ENCODE data around the gene CORIN.

The CORIN gene

DNA sequence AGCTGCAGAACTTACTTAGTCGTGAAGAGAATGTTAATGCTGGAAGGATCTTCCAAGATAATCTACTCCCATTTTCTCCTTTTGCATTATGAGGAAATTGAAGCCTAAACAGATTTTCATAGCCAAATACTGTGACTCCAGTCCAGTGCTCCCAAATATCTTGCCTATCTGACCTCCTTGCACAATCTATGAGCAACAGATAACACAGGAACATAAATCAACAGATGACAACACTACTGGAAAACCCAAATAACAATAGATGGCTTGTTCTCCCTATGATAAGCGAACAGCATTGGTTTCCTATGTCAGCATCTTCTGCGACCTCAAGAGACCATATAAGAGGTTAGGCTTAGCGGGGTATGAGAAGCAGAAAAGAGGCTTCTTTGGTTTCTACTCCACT lies 88.0 kb downstream of the CORIN start:
- Histone ChIP-seq H3K27me3 (ENCODE audit: control insufficient read depth in 2 of 2, insufficient read depth in 2 of 2, low read length in 2 of 2) (no peaks in the 10 kb centered on the region), H3K27ac (ENCODE audit: low read depth in 2 of 2, low read length in 2 of 2) (no peak overlapping the region), H3K9me3 (ENCODE audit: control insufficient read depth in 2 of 2, low read length in 2 of 2) (no peaks in the 10 kb centered on the region), H3K36me3 (ENCODE audit: control insufficient read depth in 2 of 2, insufficient read depth in 2 of 2, low read length in 2 of 2) (no peaks in the 10 kb centered on the region), H3K9ac (ENCODE audit: low read depth in 1 of 2, low read length in 2 of 2) (no peak overlapping the region), H3K4me3 (ENCODE audit: low read length in 2 of 2) (no peak overlapping the region), H3K4me1 (ENCODE audit: control insufficient read depth in 2 of 2, insufficient read depth in 2 of 2, low read length in 2 of 2) (no peaks in the 10 kb centered on the region)

DNA sequence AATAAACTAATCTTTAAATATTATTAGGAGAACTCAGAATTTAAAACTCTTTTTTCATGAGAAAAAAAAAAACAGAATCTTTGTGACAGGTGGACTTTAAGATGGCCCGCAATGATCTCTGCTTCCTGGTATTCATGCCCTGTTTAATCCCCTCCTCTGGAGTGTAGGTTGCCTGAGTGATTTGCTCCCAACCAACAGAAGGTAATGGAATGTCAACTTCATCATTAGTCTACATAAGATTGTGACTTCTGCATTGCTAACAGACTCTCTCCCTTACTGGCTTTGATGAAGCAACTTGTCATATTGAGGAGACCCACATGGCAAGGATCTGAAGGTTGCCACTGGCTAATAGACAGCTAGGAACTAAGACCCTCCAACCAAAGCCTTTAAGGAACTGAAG lies 88.8 kb downstream of the CORIN start:
- Histone ChIP-seq H3K9ac (ENCODE audit: low read depth in 1 of 2, low read length in 2 of 2) (no peak overlapping the region), H3K4me1 (ENCODE audit: control insufficient read depth in 2 of 2, insufficient read depth in 2 of 2, low read length in 2 of 2) (no peaks in the 10 kb centered on the region), H3K27ac (ENCODE audit: low read depth in 2 of 2, low read length in 2 of 2) (no peak overlapping the region), H3K27me3 (ENCODE audit: control insufficient read depth in 2 of 2, insufficient read depth in 2 of 2, low read length in 2 of 2) (no peaks in the 10 kb centered on the region), H3K4me3 (ENCODE audit: low read length in 2 of 2) (no peak overlapping the region), H3K36me3 (ENCODE audit: control insufficient read depth in 2 of 2, insufficient read depth in 2 of 2, low read length in 2 of 2) (no peaks in the 10 kb centered on the region), H3K9me3 (ENCODE audit: control insufficient read depth in 2 of 2, low read length in 2 of 2) (no peaks in the 10 kb centered on the region)

DNA sequence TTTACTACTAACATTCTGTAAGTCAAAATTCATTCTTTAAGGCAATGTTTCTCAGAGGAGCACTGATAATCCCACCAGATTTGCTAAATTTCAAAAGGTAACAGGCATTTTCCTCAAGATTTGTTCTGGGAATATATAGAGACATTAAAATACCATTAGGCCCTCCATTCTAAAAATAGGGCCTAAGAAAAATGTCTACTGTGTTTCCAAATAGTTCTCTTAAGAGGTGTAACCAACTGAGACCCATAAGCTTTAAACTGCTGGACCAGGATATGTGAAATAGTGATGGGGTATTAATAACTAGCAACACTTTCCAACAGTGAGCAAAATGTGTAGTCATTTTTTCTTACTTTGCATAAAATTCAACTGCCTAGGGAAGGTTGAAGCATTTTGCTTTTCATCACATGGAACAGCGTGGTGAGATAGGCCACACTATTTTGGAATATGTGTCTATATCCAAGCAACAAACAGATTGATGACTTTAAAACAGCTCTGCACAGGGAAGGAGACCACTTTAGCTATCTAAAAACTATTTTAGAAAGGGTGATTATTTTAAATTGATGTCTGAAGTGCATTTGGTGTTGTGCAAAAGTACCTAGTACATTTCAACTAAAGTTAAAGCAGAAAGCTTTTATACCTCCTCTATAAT lies 89.9 kb downstream of the CORIN start:
- H3K4me3 ChIP-seq (ENCODE audit: low read length in 2 of 2) = no peak overlapping the region
- no peak overlapping the region for H3K27ac ChIP-seq (ENCODE audit: low read depth in 2 of 2, low read length in 2 of 2)
- H3K9me3 ChIP-seq (ENCODE audit: control insufficient read depth in 2 of 2, low read length in 2 of 2) = no peaks in the 10 kb centered on the region
- H3K36me3 ChIP-seq (ENCODE audit: control insufficient read depth in 2 of 2, insufficient read depth in 2 of 2, low read length in 2 of 2) = no peaks in the 10 kb centered on the region
- no peak overlapping the region for H3K9ac ChIP-seq (ENCODE audit: low read depth in 1 of 2, low read length in 2 of 2)
- H3K4me1 ChIP-seq (ENCODE audit: control insufficient read depth in 2 of 2, insufficient read depth in 2 of 2, low read length in 2 of 2) = no peaks in the 10 kb centered on the region
- H3K27me3 ChIP-seq (ENCODE audit: control insufficient read depth in 2 of 2, insufficient read depth in 2 of 2, low read length in 2 of 2) = no peaks in the 10 kb centered on the region

DNA sequence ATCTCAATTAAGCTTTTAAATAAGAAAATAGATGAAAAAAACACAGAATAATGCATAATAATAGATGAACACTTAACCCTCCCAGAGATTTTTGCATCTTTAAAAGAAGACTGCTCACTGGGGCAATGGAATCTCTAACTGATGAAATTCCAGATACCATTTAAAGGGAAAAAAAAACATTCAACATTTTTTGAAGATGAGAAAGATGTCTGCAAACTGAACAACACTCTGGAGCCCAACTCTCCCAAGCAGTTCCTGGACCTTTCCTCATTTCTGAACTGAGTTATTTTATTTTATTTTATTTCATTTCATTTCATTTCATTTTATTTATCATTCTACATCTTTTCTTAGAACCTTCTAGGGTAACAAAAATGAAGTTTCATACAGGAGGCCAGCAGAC lies 90.7 kb downstream of the CORIN start:
- H3K27me3 ChIP-seq (ENCODE audit: control insufficient read depth in 2 of 2, insufficient read depth in 2 of 2, low read length in 2 of 2) = no peaks in the 10 kb centered on the region

DNA sequence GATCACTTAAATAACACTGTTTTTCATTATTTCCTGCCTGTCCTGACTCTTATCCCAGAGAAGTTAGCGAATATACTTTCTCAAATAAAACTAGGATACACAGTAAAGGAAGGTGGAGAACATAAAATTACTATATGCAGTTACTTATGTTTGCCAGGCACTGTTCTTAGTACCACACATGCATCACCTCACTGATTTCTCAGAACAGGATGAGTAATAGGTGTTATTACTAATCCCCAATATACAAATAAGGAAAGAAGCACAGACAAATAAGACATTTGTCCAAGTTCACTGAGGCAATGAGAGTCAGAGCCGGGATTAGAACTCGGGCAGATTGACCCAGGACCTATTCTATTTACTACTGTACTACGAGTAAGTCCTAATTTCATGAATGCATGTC lies 91.7 kb downstream of the CORIN start:
- no peaks in the 10 kb centered on the region for H3K4me1 ChIP-seq (ENCODE audit: control insufficient read depth in 2 of 2, insufficient read depth in 2 of 2, low read length in 2 of 2)
- no peak overlapping the region for H3K27ac ChIP-seq (ENCODE audit: low read depth in 2 of 2, low read length in 2 of 2)
- no peak overlapping the region for H3K9ac ChIP-seq (ENCODE audit: low read depth in 1 of 2, low read length in 2 of 2)
- no peaks in the 10 kb centered on the region for H3K36me3 ChIP-seq (ENCODE audit: control insufficient read depth in 2 of 2, insufficient read depth in 2 of 2, low read length in 2 of 2)
- no peaks in the 10 kb centered on the region for H3K9me3 ChIP-seq (ENCODE audit: control insufficient read depth in 2 of 2, low read length in 2 of 2)
- no peaks in the 10 kb centered on the region for H3K27me3 ChIP-seq (ENCODE audit: control insufficient read depth in 2 of 2, insufficient read depth in 2 of 2, low read length in 2 of 2)
- H3K4me3 ChIP-seq (ENCODE audit: low read length in 2 of 2) = no peak overlapping the region

More for the DNA sequence above, 90.7 kb downstream of the CORIN start:
- Histone ChIP-seq H3K9ac (ENCODE audit: low read depth in 1 of 2, low read length in 2 of 2) (no peak overlapping the region), H3K4me3 (ENCODE audit: low read length in 2 of 2) (no peak overlapping the region), H3K36me3 (ENCODE audit: control insufficient read depth in 2 of 2, insufficient read depth in 2 of 2, low read length in 2 of 2) (no peaks in the 10 kb centered on the region), H3K27ac (ENCODE audit: low read depth in 2 of 2, low read length in 2 of 2) (no peak overlapping the region), H3K9me3 (ENCODE audit: control insufficient read depth in 2 of 2, low read length in 2 of 2) (no peaks in the 10 kb centered on the region), H3K4me1 (ENCODE audit: control insufficient read depth in 2 of 2, insufficient read depth in 2 of 2, low read length in 2 of 2) (no peaks in the 10 kb centered on the region)

DNA sequence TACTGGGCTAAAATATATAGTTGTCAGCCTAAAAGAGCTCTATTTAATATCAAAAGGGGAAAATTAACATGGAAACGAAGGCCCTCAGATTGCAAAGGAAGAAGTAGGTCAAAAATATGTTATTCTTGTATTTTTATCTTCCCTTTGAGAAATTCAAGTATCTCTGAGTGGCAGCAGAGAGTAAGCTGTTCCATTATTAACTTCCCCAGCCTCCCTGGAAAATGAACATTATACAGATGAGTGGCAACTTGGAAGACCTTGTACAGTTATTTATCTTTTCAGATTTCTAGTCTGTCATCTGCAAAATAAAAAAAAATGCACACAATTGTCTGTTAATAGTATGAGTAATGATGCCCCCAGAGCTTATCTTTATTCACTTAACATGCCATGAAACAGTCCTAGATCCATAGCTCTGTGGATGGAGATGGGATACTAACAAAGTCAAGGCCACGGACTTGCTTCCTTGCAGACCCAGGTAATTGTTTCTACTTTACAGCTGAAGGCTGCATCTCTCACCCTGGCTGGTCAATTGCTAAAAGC lies 93.0 kb downstream of the CORIN start:
- H3K4me1 ChIP-seq (ENCODE audit: control insufficient read depth in 2 of 2, insufficient read depth in 2 of 2, low read length in 2 of 2) = no peaks in the 10 kb centered on the region
- no peak overlapping the region for H3K27ac ChIP-seq (ENCODE audit: low read depth in 2 of 2, low read length in 2 of 2)
- no peak overlapping the region for H3K9ac ChIP-seq (ENCODE audit: low read depth in 1 of 2, low read length in 2 of 2)
- H3K36me3 ChIP-seq (ENCODE audit: control insufficient read depth in 2 of 2, insufficient read depth in 2 of 2, low read length in 2 of 2) = no peaks in the 10 kb centered on the region
- H3K27me3 ChIP-seq (ENCODE audit: control insufficient read depth in 2 of 2, insufficient read depth in 2 of 2, low read length in 2 of 2) = no peaks in the 10 kb centered on the region
- no peaks in the 10 kb centered on the region for H3K9me3 ChIP-seq (ENCODE audit: control insufficient read depth in 2 of 2, low read length in 2 of 2)
- no peak overlapping the region for H3K4me3 ChIP-seq (ENCODE audit: low read length in 2 of 2)

DNA sequence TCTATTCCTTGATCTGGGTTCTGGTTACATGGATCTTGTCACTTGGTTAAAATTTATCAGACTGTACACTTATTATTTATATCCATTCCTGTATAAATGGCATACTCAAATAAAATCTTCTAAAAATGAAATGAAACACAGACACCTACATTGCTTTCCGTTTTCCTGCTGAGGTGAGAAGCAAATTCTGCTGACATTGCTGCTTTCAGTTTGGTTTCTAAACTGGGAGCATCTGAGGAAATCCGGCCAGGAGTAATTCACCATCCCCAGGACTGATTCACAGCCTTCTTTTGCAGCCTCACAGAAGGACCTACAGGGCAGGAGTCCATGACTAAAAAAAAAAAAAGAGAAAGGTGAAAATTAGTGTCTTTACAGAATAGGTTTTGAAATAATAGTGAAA lies 93.6 kb downstream of the CORIN start:
- Histone ChIP-seq H3K27me3 (ENCODE audit: control insufficient read depth in 2 of 2, insufficient read depth in 2 of 2, low read length in 2 of 2) (no peaks in the 10 kb centered on the region), H3K4me1 (ENCODE audit: control insufficient read depth in 2 of 2, insufficient read depth in 2 of 2, low read length in 2 of 2) (no peaks in the 10 kb centered on the region), H3K9me3 (ENCODE audit: control insufficient read depth in 2 of 2, low read length in 2 of 2) (no peaks in the 10 kb centered on the region), H3K4me3 (ENCODE audit: low read length in 2 of 2) (no peak overlapping the region), H3K9ac (ENCODE audit: low read depth in 1 of 2, low read length in 2 of 2) (no peak overlapping the region), H3K27ac (ENCODE audit: low read depth in 2 of 2, low read length in 2 of 2) (no peak overlapping the region), H3K36me3 (ENCODE audit: control insufficient read depth in 2 of 2, insufficient read depth in 2 of 2, low read length in 2 of 2) (no peaks in the 10 kb centered on the region)

DNA sequence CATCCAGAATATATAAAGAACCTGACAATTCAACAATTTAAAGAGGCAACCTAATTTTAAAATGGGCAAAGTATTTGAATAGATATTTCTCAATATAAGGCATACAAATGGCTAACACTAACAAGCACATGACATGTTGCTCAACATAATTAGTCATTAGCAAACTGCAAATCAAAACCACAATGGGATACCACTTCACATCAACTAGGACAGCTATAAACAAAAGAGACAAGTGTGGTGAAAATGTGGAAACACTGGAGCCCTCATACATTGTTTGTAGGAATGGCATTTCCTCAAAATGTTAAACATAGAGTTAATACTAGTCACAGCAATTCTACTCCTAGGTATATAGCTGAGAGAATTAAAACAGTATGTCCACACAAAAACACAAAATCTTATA lies 96.7 kb downstream of the CORIN start:
- no peak overlapping the region for H3K27ac ChIP-seq (ENCODE audit: low read depth in 2 of 2, low read length in 2 of 2)
- no peaks in the 10 kb centered on the region for H3K36me3 ChIP-seq (ENCODE audit: control insufficient read depth in 2 of 2, insufficient read depth in 2 of 2, low read length in 2 of 2)

DNA sequence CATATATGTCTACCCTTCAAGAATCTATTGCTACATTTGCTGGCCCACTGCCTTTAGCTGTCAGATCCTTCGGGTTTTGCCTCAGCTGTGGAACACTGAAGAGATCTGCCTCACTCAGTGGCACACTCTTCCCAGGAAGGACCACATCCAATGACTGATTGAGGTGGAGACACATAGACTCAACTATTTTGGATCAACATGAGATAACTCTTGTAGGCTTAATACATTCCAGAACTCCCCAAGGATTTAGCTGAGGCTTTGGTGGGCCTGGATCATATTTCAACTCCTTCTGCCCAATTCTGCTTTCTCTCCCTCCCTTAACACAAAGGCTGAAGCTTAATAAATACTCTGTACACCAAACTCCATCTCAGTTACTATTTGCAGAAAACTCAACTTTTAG lies 100.5 kb downstream of the CORIN start:
- H3K27ac ChIP-seq (ENCODE audit: low read depth in 2 of 2, low read length in 2 of 2) = no peak overlapping the region
- H3K9me3 ChIP-seq (ENCODE audit: control insufficient read depth in 2 of 2, low read length in 2 of 2) = no peaks in the 10 kb centered on the region
- no peak overlapping the region for H3K4me3 ChIP-seq (ENCODE audit: low read length in 2 of 2)
- H3K9ac ChIP-seq (ENCODE audit: low read depth in 1 of 2, low read length in 2 of 2) = no peak overlapping the region
- no peaks in the 10 kb centered on the region for H3K36me3 ChIP-seq (ENCODE audit: control insufficient read depth in 2 of 2, insufficient read depth in 2 of 2, low read length in 2 of 2)
- no peaks in the 10 kb centered on the region for H3K27me3 ChIP-seq (ENCODE audit: control insufficient read depth in 2 of 2, insufficient read depth in 2 of 2, low read length in 2 of 2)
- H3K4me1 ChIP-seq (ENCODE audit: control insufficient read depth in 2 of 2, insufficient read depth in 2 of 2, low read length in 2 of 2) = no peaks in the 10 kb centered on the region

More for the DNA sequence above, 96.7 kb downstream of the CORIN start:
- Histone ChIP-seq H3K9me3 (ENCODE audit: control insufficient read depth in 2 of 2, low read length in 2 of 2) (no peaks in the 10 kb centered on the region), H3K4me1 (ENCODE audit: control insufficient read depth in 2 of 2, insufficient read depth in 2 of 2, low read length in 2 of 2) (no peaks in the 10 kb centered on the region), H3K27me3 (ENCODE audit: control insufficient read depth in 2 of 2, insufficient read depth in 2 of 2, low read length in 2 of 2) (no peaks in the 10 kb centered on the region), H3K9ac (ENCODE audit: low read depth in 1 of 2, low read length in 2 of 2) (no peak overlapping the region), H3K4me3 (ENCODE audit: low read length in 2 of 2) (no peak overlapping the region)

DNA sequence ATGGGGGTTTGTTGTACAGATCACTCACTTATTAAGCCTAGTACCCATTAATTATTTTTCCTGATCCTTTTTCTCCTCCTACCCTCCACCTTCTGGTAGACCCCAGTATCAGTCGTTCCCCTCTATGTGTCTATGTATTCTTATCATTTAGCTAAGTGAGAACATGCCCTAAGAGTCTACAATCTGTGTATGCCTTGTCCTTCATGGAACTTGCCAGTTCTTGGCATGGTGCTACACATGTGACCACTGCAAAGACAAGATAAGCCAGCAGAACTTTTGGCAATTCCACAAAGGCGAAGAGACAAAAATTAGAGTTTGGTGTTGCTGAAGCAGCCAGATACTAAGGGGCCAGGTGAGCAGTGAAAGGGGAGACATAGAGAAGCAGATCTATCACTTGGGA lies 101.3 kb downstream of the CORIN start:
- Histone ChIP-seq H3K9me3 (ENCODE audit: control insufficient read depth in 2 of 2, low read length in 2 of 2) (no peaks in the 10 kb centered on the region), H3K36me3 (ENCODE audit: control insufficient read depth in 2 of 2, insufficient read depth in 2 of 2, low read length in 2 of 2) (no peaks in the 10 kb centered on the region), H3K9ac (ENCODE audit: low read depth in 1 of 2, low read length in 2 of 2) (no peak overlapping the region), H3K27ac (ENCODE audit: low read depth in 2 of 2, low read length in 2 of 2) (no peak overlapping the region), H3K4me3 (ENCODE audit: low read length in 2 of 2) (no peak overlapping the region), H3K27me3 (ENCODE audit: control insufficient read depth in 2 of 2, insufficient read depth in 2 of 2, low read length in 2 of 2) (no peaks in the 10 kb centered on the region), H3K4me1 (ENCODE audit: control insufficient read depth in 2 of 2, insufficient read depth in 2 of 2, low read length in 2 of 2) (no peaks in the 10 kb centered on the region)
